Measurements from ENCODE around the gene XAGE5. TPM values are rescaled to one million over a fixed set of nuclear protein-coding genes. Genes with fewer than 3 reads are reported as not detected.
"Not testable (repeated sequence)": the region's sequence is repeated elsewhere in the genome, so short reads cannot be mapped to it uniquely, and the experiment has no call there.

Gene XAGE5
- total RNA-seq, 4 donors from 2014 or later = not detected

DNA sequence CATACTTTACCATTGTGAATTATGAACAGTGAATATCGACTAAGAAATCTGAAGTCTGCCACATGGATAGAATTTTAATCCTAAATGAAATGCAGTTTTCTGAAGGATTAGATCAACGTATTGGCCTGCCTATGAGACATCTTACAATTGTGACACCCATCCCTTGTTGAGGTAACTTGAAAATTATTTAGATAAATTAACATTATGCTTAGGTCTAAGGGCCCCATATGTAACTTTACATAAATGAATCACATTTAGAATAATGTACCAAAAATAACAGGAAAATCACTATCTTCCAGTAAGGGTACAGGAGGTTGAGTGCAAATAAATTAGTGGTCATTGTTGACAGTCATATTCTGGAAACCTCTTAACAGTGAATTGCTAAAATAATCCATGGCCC is 13.5 kb downstream of the XAGE5 start:
- H3K9me3 ChIP-seq = no peaks in the 10 kb centered on the region
- intact Hi-C loops (cut with DNase I; ENCODE audit: low total_unique reads) = no loop called here
- no peak overlapping the region for H3K27ac ChIP-seq
- DNase-seq = no peak
- H3K4me1 ChIP-seq = no peaks in the 10 kb centered on the region
- no peak overlapping the region for H3K4me3 ChIP-seq
- H3K36me3 ChIP-seq = no peaks in the 10 kb centered on the region
- peaks cover 0 to under 1% of the 10 kb centered on the region in 2 donors for H3K27me3 ChIP-seq
- TF ChIP-seq CTCF (IDR thresholded peaks at IDR 0.05) (no peak), POLR2A (IDR thresholded peaks at IDR 0.05) (no peak)

DNA sequence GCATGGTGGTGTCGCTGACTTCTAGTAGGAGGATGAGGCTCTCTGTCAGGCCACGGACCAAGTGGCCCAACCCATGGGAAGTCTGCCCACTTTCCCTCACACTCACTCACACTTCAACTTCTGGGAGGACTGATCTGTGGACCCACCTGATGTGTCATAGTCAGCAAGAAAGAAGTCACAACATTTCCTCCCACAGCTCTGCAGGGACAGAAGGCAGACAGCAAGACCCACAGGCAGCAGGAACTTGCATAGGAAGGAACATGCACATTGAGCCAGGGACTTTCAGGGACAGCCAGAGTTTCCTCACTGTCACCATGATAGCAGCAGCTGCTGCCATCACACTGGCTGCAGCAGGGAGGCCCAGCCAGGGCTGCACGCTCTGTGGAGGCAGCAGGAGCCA is 19.5 kb downstream of the XAGE5 start:
- Histone ChIP-seq H3K9me3 (no peaks in the 10 kb centered on the region), H3K36me3 (no peaks in the 10 kb centered on the region), H3K4me3 (no peak overlapping the region), H3K27ac (no peak overlapping the region), H3K4me1 (no peaks in the 10 kb centered on the region), H3K27me3 (no peaks in the 10 kb centered on the region)
- TF ChIP-seq POLR2A (IDR thresholded peaks at IDR 0.05) = no peak
- TF ChIP-seq CTCF (IDR thresholded peaks at IDR 0.05) = no peak
- intact Hi-C loops (cut with DNase I; ENCODE audit: low total_unique reads) = no loop called here
- no peak for DNase-seq

DNA sequence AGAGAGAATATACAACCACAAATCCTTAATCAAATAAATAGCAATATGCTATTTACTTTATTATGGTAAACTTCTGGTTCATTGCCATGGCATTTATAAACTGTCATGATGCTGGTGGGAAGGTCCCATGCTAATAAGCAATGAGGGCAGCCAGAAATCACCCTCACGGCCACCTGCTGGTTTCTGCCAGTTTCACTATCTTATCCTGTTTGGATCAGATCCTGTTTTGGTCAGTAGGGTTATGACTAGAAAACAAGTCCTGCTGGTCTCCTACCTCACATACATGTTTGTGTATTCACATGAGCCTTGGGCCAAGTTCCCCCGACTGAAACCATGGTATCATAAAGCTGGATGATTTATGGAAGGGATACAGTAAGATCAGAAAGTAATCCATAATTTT is 28.1 kb downstream of the XAGE5 start:
- no peaks in the 10 kb centered on the region for H3K36me3 ChIP-seq
- no peaks in the 10 kb centered on the region for H3K9me3 ChIP-seq
- DNase-seq = no peak
- no peak overlapping the region for H3K27ac ChIP-seq
- intact Hi-C loops (cut with DNase I; ENCODE audit: low total_unique reads) = no loop called here
- no peaks in the 10 kb centered on the region for H3K4me1 ChIP-seq
- H3K4me3 ChIP-seq = no peak overlapping the region
- TF ChIP-seq CTCF (IDR thresholded peaks at IDR 0.05) (no peak), POLR2A (IDR thresholded peaks at IDR 0.05) (no peak)
- peaks cover 0 to 12% of the 10 kb centered on the region in 2 donors for H3K27me3 ChIP-seq

- H3K27me3 ChIP-seq; H3K4me3 ChIP-seq; H3K36me3 ChIP-seq; H3K4me1 ChIP-seq; H3K27ac ChIP-seq; DNase-seq; intact Hi-C loops (cut with DNase I; ENCODE audit: low total_unique reads); H3K9me3 ChIP-seq: not testable (repeated sequence)
Observed at GRCh38 chrX:52843619-52844018, 32.5 kb downstream of the XAGE5 start.

GRCh38 chrX:52852110-52852860 is 41.2 kb downstream of the XAGE5 start:
- DNase-seq = no peak
- no peak overlapping the region for H3K27ac ChIP-seq
- H3K36me3 ChIP-seq = no peaks in the 10 kb centered on the region
- peaks cover 0 to 12% of the 10 kb centered on the region in 2 donors for H3K27me3 ChIP-seq
- no peaks in the 10 kb centered on the region for H3K4me1 ChIP-seq
- no peaks in the 10 kb centered on the region for H3K9me3 ChIP-seq
- intact Hi-C loops (cut with DNase I; ENCODE audit: low total_unique reads) = no loop called here
- H3K4me3 ChIP-seq = no peak overlapping the region
- TF ChIP-seq POLR2A (IDR thresholded peaks at IDR 0.05) (no peak), CTCF (IDR thresholded peaks at IDR 0.05) (no peak)

- DNase-seq; H3K27ac ChIP-seq; H3K9me3 ChIP-seq; H3K4me3 ChIP-seq; intact Hi-C loops (cut with DNase I; ENCODE audit: low total_unique reads); H3K36me3 ChIP-seq; H3K4me1 ChIP-seq: not testable (repeated sequence)
- peaks cover 0 to 18% of the 10 kb centered on the region in 2 donors for H3K27me3 ChIP-seq
Observed at GRCh38 chrX:52856991-52857525, 46.0 kb downstream of the XAGE5 start.

All from uterus (tissue), 4 donors.